Gastroesophageal sphincter (tissue), 3 donors: Measurements from ENCODE around the gene OR5T2.

Source experiments
- CTCF ChIP-seq, 4 experiments: fragments of 200-600 bp in 2 of 4; fragments of 450-650 bp in 2 of 4; sonication (generic) in 1 of 4; IDR thresholded peaks; one replicate each; pipeline ENCODE4 v1.5.1; 2017 to 2019; ENCODE audit warnings: antibody characterized with exemption in 4 of 4, mild to moderate bottlenecking in 2 of 4, moderate library complexity in 2 of 4
- EP300 ChIP-seq: sonication (generic); formaldehyde crosslinking; IDR thresholded peaks from one replicate; pipeline ENCODE4 v1.6.1; 2017; ENCODE audit warnings: antibody characterized with exemption, mild to moderate bottlenecking
- POLR2A ChIP-seq, 2 donors: fragments of 450-650 bp; IDR thresholded peaks; one replicate each; pipeline ENCODE4 v1.6.1; 2017; ENCODE audit warnings: antibody characterized with exemption in 2 of 2, mild to moderate bottlenecking in 2 of 2, moderate library complexity in 1 of 2

- TF ChIP-seq POLR2A (IDR thresholded peaks at IDR 0.05), result no peak
- TF ChIP-seq CTCF (IDR thresholded peaks at IDR 0.05), result no peak
- TF ChIP-seq EP300, result no peak
These were observed at the start of gene OR5T2 for GRCh38 chr11:56234155-56234554.
